Endothelial cell of umbilical vein (primary cell): ENCODE results near the gene ACSF3. TPM values are rescaled to one million over a fixed set of nuclear protein-coding genes. Genes with fewer than 3 reads are reported as not detected.

Experiments
- BruUV-seq: library from RNA; stranded (reverse); fragments of 400-500 nt; replicated peaks from 2 replicates; lab custom pipeline; 2021; lab: Mats Ljungman, UMichigan
- CTCF ChIA-PET: fragments of 300-600, 350-600 bp; sonication (Branson Sonifier 250); formaldehyde crosslinking; loops from one replicate; lab custom pipeline; 2021; ENCODE audit warnings: antibody characterized with exemption, inconsistent platforms; lab: Charles Lee
- POLR2A ChIA-PET: fragments of 300-600, 350-600 bp; sonication (Branson Sonifier 250); formaldehyde crosslinking; loops from one replicate; lab custom pipeline; 2021; ENCODE audit warnings: antibody characterized with exemption, inconsistent platforms; lab: Charles Lee
- DNase-seq: peaks from one replicate; pipeline ENCODE4 v3.0.0-alpha.2; 2011; ENCODE audit warnings: low read depth, low spot score
- FAIRE-seq: peaks from 2 replicates; lab custom pipeline; 2011; peaks lifted over from hg19 to GRCh38; lab: Jason Lieb, UNC
- H2AFZ ChIP-seq: 2 replicates; pipeline ENCODE4 v1.6.0; 2012; ENCODE audit warnings: low read depth, low read length, control low read depth, inconsistent platforms
- H3K27ac ChIP-seq: 2 replicates; pipeline ENCODE4 v1.5.1; 2011; ENCODE audit warnings: low read depth, mild to moderate bottlenecking, control low read depth, low read length, moderate library complexity; ENCODE audit not compliant: insufficient read depth
- H3K27me3 ChIP-seq, 2 experiments: 2 replicates each; pipeline versions ENCODE4 v1.6.0 to v1.6.1; 2011; ENCODE audit warnings: low read length in 2 of 2, mixed read lengths in 1 of 2; ENCODE audit not compliant: control insufficient read depth in 2 of 2, insufficient read depth in 2 of 2
- H3K36me3 ChIP-seq, 2 experiments: 2 replicates in 1 of 2; 3 replicates in 1 of 2; pipeline ENCODE4 v1.5.1; 2011; ENCODE audit warnings: low read length in 2 of 2, mild to moderate bottlenecking in 1 of 2, moderate library complexity in 1 of 2; ENCODE audit not compliant: control insufficient read depth in 2 of 2, insufficient read depth in 2 of 2; ENCODE audit errors: extremely low read depth in 1 of 2
- H3K4me1 ChIP-seq: 3 replicates; pipeline ENCODE4 v1.5.1; 2011; ENCODE audit warnings: mild to moderate bottlenecking, low read length; ENCODE audit not compliant: control insufficient read depth, insufficient read depth; ENCODE audit errors: extremely low read depth
- H3K4me2 ChIP-seq: 2 replicates; pipeline ENCODE4 v1.6.1; 2011; ENCODE audit warnings: low read length, control low read depth, mixed read lengths; ENCODE audit not compliant: insufficient read depth
- H3K4me3 ChIP-seq, 3 experiments: fragments of 200-600 bp in 1 of 3; sonication (generic), shearing (Covaris generic) in 1 of 3; replicated peaks in 1 of 3; 2 replicates each; pipeline ENCODE4 v1.5.1; 2011 to 2016; ENCODE audit warnings: control low read depth in 3 of 3, low read length in 3 of 3, mild to moderate bottlenecking in 2 of 3, inconsistent platforms in 1 of 3, low read depth in 1 of 3, moderate library complexity in 1 of 3; ENCODE audit not compliant: insufficient read depth in 1 of 3
- H3K79me2 ChIP-seq: 2 replicates; pipeline ENCODE4 v1.6.0; 2012; ENCODE audit warnings: low read length, inconsistent platforms; ENCODE audit not compliant: control insufficient read depth, insufficient read depth
- H3K9ac ChIP-seq: replicated peaks from 2 replicates; pipeline ENCODE3; 2011; ENCODE audit warnings: low read length, control low read depth; ENCODE audit not compliant: insufficient read depth; ENCODE audit errors: extremely low read depth
- H3K9me1 ChIP-seq: replicated peaks from 3 replicates; pipeline ENCODE4 v1.6.0; 2011; ENCODE audit warnings: mild to moderate bottlenecking, low read length; ENCODE audit not compliant: control insufficient read depth, insufficient read depth; ENCODE audit errors: extremely low read depth
- H3K9me3 ChIP-seq: replicated peaks from 2 replicates; pipeline ENCODE4 v1.5.1; 2012; ENCODE audit warnings: low read length, inconsistent platforms; ENCODE audit not compliant: control insufficient read depth, insufficient read depth
- H4K20me1 ChIP-seq: replicated peaks from 2 replicates; pipeline ENCODE3; 2011; ENCODE audit warnings: mild to moderate bottlenecking, low read length; ENCODE audit not compliant: control insufficient read depth, insufficient read depth; ENCODE audit errors: extremely low read depth
- EZH2 ChIP-seq: IDR thresholded peaks from 2 replicates; pipeline ENCODE4 v1.6.1; 2012; ENCODE audit warnings: borderline replicate concordance, low read depth, mild to moderate bottlenecking, moderate library complexity, low read length, inconsistent platforms; ENCODE audit not compliant: severe bottlenecking
- GATA2 ChIP-seq: IDR thresholded peaks from 2 replicates; pipeline ENCODE4 v1.7.0; 2011; ENCODE audit warnings: low read depth, mild to moderate bottlenecking, moderate library complexity, mixed read lengths, low read length; ENCODE audit not compliant: insufficient read length, insufficient read depth
- JUN ChIP-seq: IDR thresholded peaks from 2 replicates; pipeline ENCODE4 v1.6.1; 2011; ENCODE audit warnings: borderline replicate concordance, low read depth; ENCODE audit not compliant: insufficient read length, insufficient read depth
- MAX ChIP-seq: IDR thresholded peaks from 2 replicates; pipeline ENCODE4 v1.6.1; 2011; ENCODE audit not compliant: insufficient read depth, insufficient read length
- MYC ChIP-seq: IDR thresholded peaks from one replicate; pipeline ENCODE4 v1.6.1; 2011; ENCODE audit warnings: mild to moderate bottlenecking, low read depth, low read length
- POLR2A ChIP-seq: IDR thresholded peaks from 2 replicates; pipeline ENCODE4 v1.6.1; 2012; ENCODE audit warnings: low read depth, mild to moderate bottlenecking, control low read depth, low read length
- dilution Hi-C: fragments of 300-500 bp; cut with MboI; formaldehyde crosslinking; loops from one replicate; pipeline ENCODE4 v1.15.0; 2019; ENCODE audit warnings: low sequenced_read_pairs; ENCODE audit not compliant: extremely low pct_ligation_motif_present
- intact Hi-C: fragments of 100-400 bp; cut with micrococcal nuclease; formaldehyde crosslinking; loops from one replicate; pipeline ENCODE4 v1.10.0; 2022
- polyA plus RNA-seq, 4 experiments: library from polyadenylated mRNA; depleted of rRNA in 3 of 4; stranded (reverse) in 3 of 4; unstranded in 1 of 4; fragments of >200 nt; gene quantifications; 2 replicates each; pipeline versions ENCODE4 v1.2.1 to v1.2.3, GENCODE V29; 2011 to 2012; ENCODE audit warnings: missing spikeins in 1 of 4
- total RNA-seq: library from RNA; stranded (reverse); gene quantifications from 2 replicates; pipeline ENCODE4 v1.2.3, GENCODE V29; 2021

ACSF3 gene
- total and polyA plus RNA-seq, 2 donors (not counting 3 experiments of a cell fraction or from before 2014, with no cell fraction given) = 18.6 to 33.2 TPM

- FAIRE-seq = no peak
- dilution Hi-C loops = loop anchor here (25.0 kb wide), 1 partner anchor 184 kb away; no protein-coding TSS in a partner anchor
- Histone ChIP-seq H3K4me1 (no peaks in the 10 kb centered on the region), H3K4me3 (no peak overlapping the region), H4K20me1 (no peaks in the 10 kb centered on the region), H3K27me3 (no peaks in the 10 kb centered on the region), H3K4me2 (no peak overlapping the region), H3K27ac (no peak overlapping the region), H3K36me3 (peaks cover 0 to 11% of the 10 kb centered on the region in 2 experiments), H3K9me3 (no peaks in the 10 kb centered on the region), H2AFZ (no peak overlapping the region), H3K79me2 (no peaks in the 10 kb centered on the region), H3K9ac (no peak overlapping the region), H3K9me1 (no peaks in the 10 kb centered on the region)
- CTCF ChIA-PET = no interaction called here
- no TSS peak for BruUV-seq
- POLR2A ChIA-PET = no interaction called here
- no peak for DNase-seq
- intact Hi-C loops = no loop called here
- TF ChIP-seq GATA2 = no peak
- no peak for TF ChIP-seq MAX
- TF ChIP-seq POLR2A = no peak
These were observed 52.8 kb downstream of the ACSF3 start for GRCh38 chr16:89146211-89147005.

- H3K27me3 ChIP-seq = no peaks in the 10 kb centered on the region
- no peak overlapping the region for H2AFZ ChIP-seq
- FAIRE-seq = no peak
- POLR2A ChIA-PET = no interaction called here
- no peak for TF ChIP-seq MYC
- TF ChIP-seq POLR2A = no peak
- TF ChIP-seq MAX = no peak
- TF ChIP-seq JUN = no peak
- no peak for TF ChIP-seq EZH2
- no peaks in the 10 kb centered on the region for H4K20me1 ChIP-seq
- no peak overlapping the region for H3K4me3 ChIP-seq
- H3K36me3 ChIP-seq = peaks cover 0 to 9% of the 10 kb centered on the region in 2 experiments
- no peak overlapping the region for H3K27ac ChIP-seq
- no peak overlapping the region for H3K9ac ChIP-seq
- no peak for DNase-seq
- H3K9me3 ChIP-seq = no peaks in the 10 kb centered on the region
- CTCF ChIA-PET = no interaction called here
- no peaks in the 10 kb centered on the region for H3K9me1 ChIP-seq
- intact Hi-C loops = no loop called here
- dilution Hi-C loops = loop anchor here (25.0 kb wide), 1 partner anchor 185 kb away; no protein-coding TSS in a partner anchor
- H3K4me1 ChIP-seq = no peaks in the 10 kb centered on the region
- no peak overlapping the region for H3K4me2 ChIP-seq
- BruUV-seq = no TSS peak
- no peaks in the 10 kb centered on the region for H3K79me2 ChIP-seq
These were observed 53.6 kb downstream of the ACSF3 start for GRCh38 chr16:89147085-89147817.
